Hepatocyte (in vitro differentiated cells): ENCODE measurements around the gene NRF1.

ENCODE experiments used
- EZH2phosphoT487 ChIP-seq: fragments of 200-600 bp; sonication (generic); IDR thresholded peaks from one replicate; pipeline ENCODE4 v1.6.1; 2018; ENCODE audit warnings: antibody characterized with exemption, mild to moderate bottlenecking, low read depth, moderate library complexity; ENCODE audit not compliant: unreplicated experiment, severe bottlenecking
- TF ChIP-seq, protein P1 (sequence below): fragments of 200-600 bp; sonication (generic); IDR thresholded peaks from 2 replicates; pipeline ENCODE4 v1.5.1; 2016; ENCODE audit warnings: antibody characterized with exemption, mild to moderate bottlenecking; ENCODE audit not compliant: poor library complexity

DNA sequence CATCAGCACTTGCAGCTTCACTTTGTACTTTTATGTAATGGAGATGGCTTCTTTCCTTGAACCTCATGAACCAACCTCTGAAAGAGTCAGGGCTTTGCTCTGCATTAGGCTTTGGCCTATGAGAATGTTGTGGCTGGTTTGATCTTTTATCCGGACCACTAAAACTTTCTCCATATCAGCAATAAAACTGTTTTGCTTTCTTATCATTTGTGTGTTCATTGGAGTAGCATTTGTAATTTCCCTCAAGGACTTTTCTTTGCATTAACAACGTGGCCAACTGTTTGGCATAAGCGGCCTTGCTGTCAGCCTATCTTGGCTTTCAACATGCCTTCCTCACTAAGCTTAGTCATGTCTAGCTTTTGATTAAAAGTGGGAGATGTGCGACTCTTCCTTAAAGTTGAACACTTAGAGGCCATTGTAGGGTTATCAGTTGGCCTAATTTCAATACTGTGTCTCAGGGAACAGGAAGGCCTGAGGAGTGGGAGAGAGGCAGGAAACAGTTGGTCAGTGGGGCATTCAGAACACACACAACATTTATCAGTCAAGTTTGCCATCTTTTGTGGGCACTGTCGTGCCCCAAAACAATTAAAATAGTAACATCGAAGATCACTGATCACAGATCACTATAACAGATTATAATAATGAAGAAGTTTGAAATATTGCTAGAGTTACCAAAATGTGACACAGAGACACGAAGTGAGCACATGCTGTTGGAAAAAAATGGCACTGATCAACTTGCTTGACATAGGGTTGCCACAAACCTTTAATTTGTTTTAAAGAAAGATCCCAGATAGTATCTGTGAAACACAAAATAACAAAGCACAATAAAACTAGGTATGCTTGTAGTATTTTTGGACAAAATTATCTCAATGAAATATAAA, 64.7 kb downstream of the NRF1 start:
- TF ChIP-seq, protein P1, sequence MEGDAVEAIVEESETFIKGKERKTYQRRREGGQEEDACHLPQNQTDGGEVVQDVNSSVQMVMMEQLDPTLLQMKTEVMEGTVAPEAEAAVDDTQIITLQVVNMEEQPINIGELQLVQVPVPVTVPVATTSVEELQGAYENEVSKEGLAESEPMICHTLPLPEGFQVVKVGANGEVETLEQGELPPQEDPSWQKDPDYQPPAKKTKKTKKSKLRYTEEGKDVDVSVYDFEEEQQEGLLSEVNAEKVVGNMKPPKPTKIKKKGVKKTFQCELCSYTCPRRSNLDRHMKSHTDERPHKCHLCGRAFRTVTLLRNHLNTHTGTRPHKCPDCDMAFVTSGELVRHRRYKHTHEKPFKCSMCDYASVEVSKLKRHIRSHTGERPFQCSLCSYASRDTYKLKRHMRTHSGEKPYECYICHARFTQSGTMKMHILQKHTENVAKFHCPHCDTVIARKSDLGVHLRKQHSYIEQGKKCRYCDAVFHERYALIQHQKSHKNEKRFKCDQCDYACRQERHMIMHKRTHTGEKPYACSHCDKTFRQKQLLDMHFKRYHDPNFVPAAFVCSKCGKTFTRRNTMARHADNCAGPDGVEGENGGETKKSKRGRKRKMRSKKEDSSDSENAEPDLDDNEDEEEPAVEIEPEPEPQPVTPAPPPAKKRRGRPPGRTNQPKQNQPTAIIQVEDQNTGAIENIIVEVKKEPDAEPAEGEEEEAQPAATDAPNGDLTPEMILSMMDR = no peak
- TF ChIP-seq EZH2phosphoT487 = no peak
